H1 (cell line): ENCODE results near the gene ZBTB43. TPM values are rescaled to one million over a fixed set of nuclear protein-coding genes. Genes with fewer than 3 reads are reported as not detected.

ENCODE experiments used
- CTCF ChIA-PET: fragments of 300-600 bp; sonication (Branson Sonifier 250); formaldehyde crosslinking; loops from one replicate; lab custom pipeline; 2021; ENCODE audit not compliant: partially characterized antibody; lab: Charles Lee
- POLR2A ChIA-PET: fragments of 300-600 bp; sonication (Branson Sonifier 250); formaldehyde crosslinking; loops from one replicate; lab custom pipeline; 2021; ENCODE audit warnings: inconsistent platforms; ENCODE audit not compliant: partially characterized antibody; lab: Charles Lee
- DNase-seq, 2 experiments: peaks; one replicate each; pipeline versions ENCODE4 v3.0.0 to v3.0.0-alpha.2; 2010 to 2022; ENCODE audit warnings: low spot score in 2 of 2, low read depth in 1 of 2, mixed read lengths in 1 of 2
- FAIRE-seq: peaks from 2 replicates; lab custom pipeline; 2011; peaks lifted over from hg19 to GRCh38; lab: Jason Lieb, UNC
- H2AFZ ChIP-seq: 2 replicates; pipeline ENCODE4 v1.8.1; 2012; ENCODE audit warnings: low read length, inconsistent platforms
- H2AK5ac ChIP-seq: 2 replicates; pipeline ENCODE4 v1.6.1; 2013; ENCODE audit warnings: low read depth, low read length
- H2BK120ac ChIP-seq: replicated peaks from 2 replicates; pipeline ENCODE3; 2013; ENCODE audit warnings: low read depth, low read length, inconsistent platforms
- H2BK12ac ChIP-seq: 2 replicates; pipeline ENCODE4 v1.6.1; 2013; ENCODE audit warnings: low read depth, low read length
- H2BK15ac ChIP-seq: 2 replicates; pipeline ENCODE4 v1.6.1; 2013; ENCODE audit warnings: low read length
- H2BK20ac ChIP-seq: 2 replicates; pipeline ENCODE4 v1.6.1; 2013; ENCODE audit warnings: low read length
- H2BK5ac ChIP-seq: 2 replicates; pipeline ENCODE4 v1.6.1; 2013; ENCODE audit warnings: low read depth, low read length
- H3K14ac ChIP-seq: 2 replicates; pipeline ENCODE4 v1.6.1; 2013; ENCODE audit warnings: inconsistent platforms; ENCODE audit not compliant: insufficient read length
- H3K18ac ChIP-seq: 2 replicates; pipeline ENCODE4 v1.6.1; 2013; ENCODE audit warnings: low read length; ENCODE audit errors: extremely low read depth
- H3K23ac ChIP-seq: 2 replicates; pipeline ENCODE4 v1.6.1; 2013; ENCODE audit warnings: inconsistent platforms; ENCODE audit not compliant: insufficient read length
- H3K23me2 ChIP-seq: 2 replicates; pipeline ENCODE4 v1.6.1; 2013; ENCODE audit warnings: low read depth, low read length
- H3K27ac ChIP-seq: 2 replicates; pipeline ENCODE4 v1.6.1; 2011; ENCODE audit warnings: low read depth, low read length, inconsistent platforms
- H3K27me3 ChIP-seq, 4 experiments: replicated peaks in 1 of 4; 1 replicate in 1 of 4; 2 replicates in 3 of 4; pipeline versions ENCODE4 v1.6.1 to v1.8.1; 2011 to 2013; ENCODE audit warnings: low read length in 3 of 4, mild to moderate bottlenecking in 3 of 4, inconsistent platforms in 2 of 4, mixed read lengths in 2 of 4, moderate library complexity in 1 of 4; ENCODE audit not compliant: control insufficient read depth in 3 of 4, insufficient read depth in 3 of 4; ENCODE audit errors: extremely low read depth in 1 of 4
- H3K36me3 ChIP-seq, 4 experiments: 2 replicates each; pipeline versions ENCODE4 v1.6.1 to v1.8.1; 2011 to 2013; ENCODE audit warnings: mild to moderate bottlenecking in 4 of 4, low read length in 3 of 4, moderate library complexity in 2 of 4, control low read depth in 1 of 4, inconsistent platforms in 1 of 4; ENCODE audit not compliant: insufficient read depth in 4 of 4, control insufficient read depth in 2 of 4
- H3K4ac ChIP-seq: replicated peaks from 2 replicates; pipeline ENCODE3; 2013; ENCODE audit warnings: low read length, low read depth, mixed read lengths, inconsistent platforms; ENCODE audit not compliant: insufficient read length
- H3K4me1 ChIP-seq, 4 experiments: replicated peaks in 1 of 4; 1 replicate in 1 of 4; 2 replicates in 3 of 4; pipeline versions ENCODE4 v1.6.1 to v1.8.1; 2011 to 2013; ENCODE audit warnings: low read length in 3 of 4, inconsistent platforms in 2 of 4, mixed read lengths in 1 of 4; ENCODE audit not compliant: insufficient read depth in 4 of 4, control insufficient read depth in 3 of 4
- H3K4me2 ChIP-seq, 2 experiments: 2 replicates each; pipeline versions ENCODE4 v1.6.1 to v1.8.1; 2011 to 2013; ENCODE audit warnings: low read depth in 2 of 2, low read length in 2 of 2, control low read depth in 1 of 2, inconsistent platforms in 1 of 2, mild to moderate bottlenecking in 1 of 2; ENCODE audit not compliant: insufficient read depth in 1 of 2
- H3K4me3 ChIP-seq, 4 experiments: fragments of 200-600, 300-600 bp in 1 of 4; sonication (generic), shearing (Covaris generic), sonication (Bioruptor Twin) in 1 of 4; 2 replicates each; pipeline versions ENCODE4 v1.5.1 to v1.8.1; 2011 to 2016; ENCODE audit warnings: low read length in 4 of 4, low read depth in 3 of 4, control low read depth in 2 of 4, inconsistent platforms in 2 of 4, mild to moderate bottlenecking in 2 of 4, mixed read lengths in 1 of 4, moderate library complexity in 1 of 4; ENCODE audit not compliant: insufficient read depth in 2 of 4; ENCODE audit errors: extremely low read depth in 1 of 4
- H3K56ac ChIP-seq: replicated peaks from 2 replicates; pipeline ENCODE3; 2013; ENCODE audit warnings: low read depth, mild to moderate bottlenecking, mixed read lengths, low read length, inconsistent platforms; ENCODE audit not compliant: insufficient read length
- H3K79me1 ChIP-seq: 2 replicates; pipeline ENCODE4 v1.6.1; 2013; ENCODE audit warnings: low read depth, low read length, control low read depth
- H3K79me2 ChIP-seq, 2 experiments: 2 replicates each; pipeline versions ENCODE4 v1.6.1 to v1.8.1; 2012 to 2013; ENCODE audit warnings: low read length in 2 of 2, mild to moderate bottlenecking in 2 of 2, inconsistent platforms in 1 of 2; ENCODE audit not compliant: insufficient read depth in 2 of 2, control insufficient read depth in 1 of 2
- H3K9ac ChIP-seq, 4 experiments: replicated peaks in 1 of 4; 1 replicate in 1 of 4; 2 replicates in 3 of 4; pipeline versions ENCODE4 v1.6.1 to v1.8.1; 2011 to 2013; ENCODE audit warnings: low read depth in 3 of 4, low read length in 3 of 4, control low read depth in 2 of 4, mild to moderate bottlenecking in 2 of 4, moderate library complexity in 2 of 4, inconsistent platforms in 1 of 4; ENCODE audit errors: extremely low read depth in 1 of 4
- H3K9me3 ChIP-seq, 2 experiments: 2 replicates each; pipeline versions ENCODE4 v1.6.1 to v1.8.1; 2012 to 2013; ENCODE audit warnings: mild to moderate bottlenecking in 2 of 2, moderate library complexity in 2 of 2, control low read depth in 1 of 2, inconsistent platforms in 1 of 2, low read depth in 1 of 2, low read length in 1 of 2, mixed read lengths in 1 of 2; ENCODE audit not compliant: insufficient read depth in 2 of 2
- H4K20me1 ChIP-seq, 2 experiments: replicated peaks in 1 of 2; 2 replicates each; pipeline versions ENCODE3 to v1.8.1; 2011 to 2013; ENCODE audit warnings: inconsistent platforms in 2 of 2, low read length in 2 of 2, mild to moderate bottlenecking in 1 of 2; ENCODE audit not compliant: insufficient read depth in 2 of 2, control insufficient read depth in 1 of 2
- H4K5ac ChIP-seq: 2 replicates; pipeline ENCODE4 v1.6.1; 2013; ENCODE audit warnings: low read length, low read depth, mixed read lengths, inconsistent platforms; ENCODE audit not compliant: insufficient read length
- H4K8ac ChIP-seq: 2 replicates; pipeline ENCODE4 v1.8.0; 2013; ENCODE audit warnings: mild to moderate bottlenecking, moderate library complexity, low read length, inconsistent platforms; ENCODE audit not compliant: insufficient read depth; ENCODE audit errors: extremely low read depth
- H4K91ac ChIP-seq: replicated peaks from 2 replicates; pipeline ENCODE3; 2013; ENCODE audit warnings: low read length, mixed read lengths, inconsistent platforms; ENCODE audit not compliant: insufficient read length
- CTCF ChIP-seq, 3 experiments: IDR thresholded peaks; 1 replicate in 2 of 3; 2 replicates in 1 of 3; pipeline versions ENCODE4 v1.5.1 to v1.6.1; 2011; ENCODE audit warnings: low read length in 3 of 3, mild to moderate bottlenecking in 3 of 3, inconsistent platforms in 2 of 3, low read depth in 1 of 3, moderate library complexity in 1 of 3; ENCODE audit not compliant: insufficient read depth in 1 of 3; ENCODE audit errors: control extremely low read depth in 1 of 3
- WGBS, 2 experiments: shearing (Covaris generic) in 1 of 2; methylation state at CpG; one replicate each; pipeline versions ENCODE4 v1.1.6 to v1.1.7; 2013 to 2015; ENCODE audit warnings: low lambda C conversion rate in 2 of 2, mixed read lengths in 2 of 2, inconsistent platforms in 1 of 2, low coverage in 1 of 2, missing lambda C conversion rate in 1 of 2; ENCODE audit not compliant: insufficient replicate concordance in 2 of 2, insufficient coverage in 1 of 2, insufficient read length in 1 of 2; ENCODE audit errors: extremely low coverage in 1 of 2, missing lambda C conversion rate in 1 of 2; 5-methylcytosine and 5-hydroxymethylcytosine counted together
- polyA plus RNA-seq, 7 experiments: library from polyadenylated mRNA; depleted of rRNA in 3 of 7; stranded (reverse) in 5 of 7; unstranded in 2 of 7; fragments of >200 nt in 5 of 7; fragments of 200-250 nt in 2 of 7; gene quantifications; 1 replicate in 5 of 7; 2 replicates in 1 of 7; 4 replicates in 1 of 7; pipeline versions ENCODE4 v1.2.1 to v1.2.3, GENCODE V29; 2011 to 2013; ENCODE audit warnings: missing spikeins in 2 of 7, mixed read lengths in 2 of 7
- total RNA-seq: library from RNA; stranded (reverse); fragmentation: NEBNext Ultra II Directional; extraction: Animal tissue kit (Norgen Biotek cat#: 25700); gene quantifications from 2 replicates; pipeline ENCODE4 v1.2.1, GENCODE V29; 2021

ZBTB43 gene
- total and polyA plus RNA-seq, 2 of the 8 experiments (the other 6 are each of a cell fraction or from before 2014, with no cell fraction given) = 4.1 to 16.7 TPM

- H3K4me2 ChIP-seq = no peak overlapping the region
- no peak overlapping the region for H2AK5ac ChIP-seq
- H3K4ac ChIP-seq = no peak overlapping the region
- 97% methylated on average over 1 of the region's 1 CpG; no CpG with 5 or more reads in 1 of the 2 experiments for WGBS, 2 experiments
- FAIRE-seq = no peak
- no peak overlapping the region for H2BK15ac ChIP-seq
- ChIA-PET CTCF (interaction anchor here (0.9 to 1.0 kb wide), 2 partner anchors 14 to 47 kb away, joined by 3 read pairs; no protein-coding TSS in a partner anchor), POLR2A (interaction anchor here (1.2 kb wide), 1 partner anchor 10 kb away, joined by 3 read pairs; no protein-coding TSS in a partner anchor)
- peaks cover 4% of the 10 kb centered on the region in 2 experiments for H4K20me1 ChIP-seq
- H3K36me3 ChIP-seq = peaks cover 15 to 20% (median 17%) of the 10 kb centered on the region in 4 experiments; a peak in 7 of 8 replicates
- no peak overlapping the region for H3K18ac ChIP-seq
- no peak overlapping the region for H2BK5ac ChIP-seq
- H3K14ac ChIP-seq = no peak overlapping the region
- H3K9ac ChIP-seq = no peak overlapping the region
- no peaks in the 10 kb centered on the region for H3K4me1 ChIP-seq
- no peak overlapping the region for H2BK12ac ChIP-seq
- H3K23ac ChIP-seq = no peak overlapping the region
- no peak for DNase-seq
- no peaks in the 10 kb centered on the region for H3K9me3 ChIP-seq
- no peaks in the 10 kb centered on the region for H3K23me2 ChIP-seq
- H3K79me2 ChIP-seq = peaks cover 0 to 8% of the 10 kb centered on the region in 2 experiments; a peak in 1 of 4 replicates
- no peak overlapping the region for H4K5ac ChIP-seq
- no peak overlapping the region for H3K27ac ChIP-seq
- no peak overlapping the region for H3K56ac ChIP-seq
- no peak overlapping the region for H2BK20ac ChIP-seq
- no peak overlapping the region for H4K8ac ChIP-seq
- TF ChIP-seq CTCF (IDR thresholded peaks at IDR 0.05; ENCODE audit: control extremely low read depth in 1 of 3, insufficient read depth in 1 of 3, low read depth in 1 of 3, low read length in 3 of 3) = no peak
- no peak overlapping the region for H2AFZ ChIP-seq
- no peak overlapping the region for H4K91ac ChIP-seq
- no peak overlapping the region for H2BK120ac ChIP-seq
- no peak overlapping the region for H3K4me3 ChIP-seq
- H3K79me1 ChIP-seq = peaks cover 4% of the 10 kb centered on the region; the same call in 1 of the 2 replicates
- H3K27me3 ChIP-seq = no peaks in the 10 kb centered on the region
Measured at GRCh38 chr9:126829035-126829434, 24.2 kb downstream of the ZBTB43 start.
